ENCODE data around the gene TTC39C.
"Not testable (repeated sequence)": the region's sequence is repeated elsewhere in the genome, so short reads cannot be mapped to it uniquely, and the experiment has no call there.

DNA sequence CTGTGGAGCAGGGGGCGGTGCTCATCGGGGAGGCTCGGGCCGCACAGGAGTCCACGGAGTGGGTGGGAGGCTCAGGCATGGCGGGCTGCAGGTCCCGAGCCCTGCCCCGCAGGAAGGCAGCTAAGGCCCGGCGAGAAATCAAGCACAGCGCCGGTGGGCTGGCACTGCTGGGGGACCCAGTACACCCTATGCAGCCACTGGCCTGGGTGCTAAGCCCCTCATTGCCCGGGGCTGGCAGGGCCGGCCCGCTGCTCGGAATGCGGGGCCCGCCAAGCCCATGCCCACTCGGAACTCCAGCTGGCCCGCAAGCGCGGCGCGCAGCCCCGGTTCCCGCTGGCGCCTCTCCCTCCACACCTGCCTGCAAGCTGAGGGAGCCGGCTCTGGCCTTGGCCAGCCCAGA is 135.0 kb downstream of the TTC39C start:
- TF ChIP-seq, protein P1, sequence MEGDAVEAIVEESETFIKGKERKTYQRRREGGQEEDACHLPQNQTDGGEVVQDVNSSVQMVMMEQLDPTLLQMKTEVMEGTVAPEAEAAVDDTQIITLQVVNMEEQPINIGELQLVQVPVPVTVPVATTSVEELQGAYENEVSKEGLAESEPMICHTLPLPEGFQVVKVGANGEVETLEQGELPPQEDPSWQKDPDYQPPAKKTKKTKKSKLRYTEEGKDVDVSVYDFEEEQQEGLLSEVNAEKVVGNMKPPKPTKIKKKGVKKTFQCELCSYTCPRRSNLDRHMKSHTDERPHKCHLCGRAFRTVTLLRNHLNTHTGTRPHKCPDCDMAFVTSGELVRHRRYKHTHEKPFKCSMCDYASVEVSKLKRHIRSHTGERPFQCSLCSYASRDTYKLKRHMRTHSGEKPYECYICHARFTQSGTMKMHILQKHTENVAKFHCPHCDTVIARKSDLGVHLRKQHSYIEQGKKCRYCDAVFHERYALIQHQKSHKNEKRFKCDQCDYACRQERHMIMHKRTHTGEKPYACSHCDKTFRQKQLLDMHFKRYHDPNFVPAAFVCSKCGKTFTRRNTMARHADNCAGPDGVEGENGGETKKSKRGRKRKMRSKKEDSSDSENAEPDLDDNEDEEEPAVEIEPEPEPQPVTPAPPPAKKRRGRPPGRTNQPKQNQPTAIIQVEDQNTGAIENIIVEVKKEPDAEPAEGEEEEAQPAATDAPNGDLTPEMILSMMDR (conservative IDR thresholded peaks at IDR 0.05 in 1 of 2, IDR thresholded peaks at IDR 0.05 in 1 of 2; ENCODE audit: low read depth in 1 of 2, low read length in 2 of 2), result not testable (repeated sequence)
- not testable (repeated sequence) for TF ChIP-seq EZH2 (IDR thresholded peaks at IDR 0.05; ENCODE audit: low read length, missing control alignments)
